Transverse colon (tissue), 4 donors: ENCODE measurements around the gene S100G. TPM values are rescaled to one million over a fixed set of nuclear protein-coding genes. Genes with fewer than 3 reads are reported as not detected.
A peak's percentile ranks its signal among the peaks of the same experiment; 100 is the strongest.

Source experiments
- DNase-seq: peaks from one replicate; pipeline ENCODE4 v3.0.0-alpha.2; 2019
- H3K27ac ChIP-seq, 4 donors: fragments of 200-600 bp; sonication (generic); 2 replicates each; pipeline ENCODE4 v1.5.1; 2016 to 2018; ENCODE audit warnings: inconsistent platforms in 4 of 4
- H3K27me3 ChIP-seq: fragments of 200-600 bp; sonication (generic); 2 replicates; pipeline ENCODE4 v1.5.1; 2017; ENCODE audit warnings: inconsistent platforms
- H3K36me3 ChIP-seq, 4 donors: fragments of 200-600 bp; sonication (generic); 2 replicates each; pipeline ENCODE4 v1.5.1; 2017 to 2019; ENCODE audit warnings: inconsistent platforms in 4 of 4
- H3K4me1 ChIP-seq, 4 donors: fragments of 200-600 bp; sonication (generic); 2 replicates each; pipeline ENCODE4 v1.5.1; 2017 to 2020; ENCODE audit warnings: inconsistent platforms in 4 of 4
- H3K4me3 ChIP-seq, 4 donors: fragments of 200-600 bp; sonication (generic); 1 replicate in 1 of 4; 2 replicates in 3 of 4; pipeline versions ENCODE4 v1.5.1 to v1.6.1; 2017 to 2019; ENCODE audit warnings: inconsistent platforms in 4 of 4
- H3K9me3 ChIP-seq, 2 donors: fragments of 200-600 bp; sonication (generic); 2 replicates each; pipeline ENCODE4 v1.5.1; 2017 to 2019; ENCODE audit warnings: inconsistent platforms in 2 of 2
- POLR2A ChIP-seq: fragments of 450-650 bp; IDR thresholded peaks from one replicate; pipeline ENCODE4 v1.6.1; 2016; ENCODE audit warnings: antibody characterized with exemption, mild to moderate bottlenecking, moderate library complexity
- WGBS, 2 donors: methylation state at CpG; one replicate each; pipeline ENCODE4 v1.1.5; 2018; ENCODE audit warnings: low coverage in 1 of 2; 5-methylcytosine and 5-hydroxymethylcytosine counted together
- in situ Hi-C, 4 donors: fragments of 200-750 bp; cut with MboI; loops; one replicate each; pipeline versions ENCODE4 v1.15.0 to v1.15.1; 2017; ENCODE audit warnings: low sequenced_read_pairs in 3 of 4, low pct_ligation_motif_present in 1 of 4, low pct_unique_long_range_greater_than_20kb in 1 of 4
- intact Hi-C: fragments of 100-400 bp; cut with DNase I; formaldehyde crosslinking; loops from one replicate; pipeline ENCODE4 v1.15.1; 2023; ENCODE audit warnings: low total_unique reads
- small RNA-seq, 4 donors: library from RNA; depleted of rRNA; stranded (forward); fragments of <200 nt; gene quantifications; one replicate each; pipeline ENCODE3, GENCODE V24; 2016
- total RNA-seq, 4 donors: library from RNA; depleted of rRNA; stranded (reverse); fragments of >200 nt; gene quantifications; one replicate each; pipeline ENCODE4 v1.1.0, GENCODE V29; 2016

The S100G gene
- total RNA-seq, 4 donors from 2014 or later = not detected

DNA sequence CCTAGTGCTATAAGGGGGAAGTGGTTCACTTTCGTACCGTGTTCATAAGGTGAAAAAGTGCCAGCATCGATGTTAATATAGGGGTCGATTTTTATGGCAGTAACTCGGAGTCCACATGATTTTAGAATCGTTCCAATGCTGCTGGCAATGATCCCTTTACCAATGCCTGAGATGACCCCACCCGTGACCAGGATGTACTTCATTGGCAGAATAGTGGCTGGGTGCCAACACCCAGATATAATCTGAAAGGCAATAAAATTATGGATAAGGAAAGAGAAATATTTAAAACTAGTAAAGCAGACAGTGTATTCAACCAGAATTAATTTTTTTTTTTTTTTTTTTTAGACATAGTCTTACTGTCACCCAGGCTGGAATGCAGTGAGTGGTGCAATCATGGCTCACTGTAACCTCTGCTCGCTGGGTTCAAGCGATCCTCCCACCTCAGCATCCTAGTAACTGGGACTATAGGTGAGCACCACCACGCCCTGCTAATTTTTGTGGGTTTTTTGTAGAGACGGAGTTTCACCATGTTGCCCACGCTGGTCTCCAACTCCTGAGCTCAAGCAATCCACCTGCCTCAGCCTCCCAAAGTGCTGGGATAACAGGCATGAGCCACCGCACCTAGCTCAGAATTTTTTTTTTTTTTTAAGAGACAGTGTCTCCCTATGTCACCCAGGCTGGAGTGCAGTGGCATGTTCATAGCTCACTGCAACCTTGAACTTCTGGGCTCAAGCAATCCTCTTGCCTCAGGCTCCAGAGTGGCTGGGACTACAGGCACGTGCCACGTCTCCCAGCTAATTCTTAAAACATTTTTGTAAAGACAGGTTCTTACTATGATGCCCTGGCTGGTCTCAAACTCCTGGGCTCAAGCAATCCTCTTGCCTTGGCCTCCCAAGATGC lies 53.0 kb downstream of the S100G start:
- H3K27me3 ChIP-seq = no peaks in the 10 kb centered on the region
- H3K36me3 ChIP-seq = no peaks in the 10 kb centered on the region
- no peak overlapping the region for H3K4me3 ChIP-seq
- DNase-seq = peak; percentile 26
- no peaks in the 10 kb centered on the region for H3K4me1 ChIP-seq
- no peaks in the 10 kb centered on the region for H3K9me3 ChIP-seq
- H3K27ac ChIP-seq = no peak overlapping the region
- intact Hi-C loops (no loop called here), in situ Hi-C loops (no loop called here)
- TF ChIP-seq POLR2A = no peak
- 78% methylated on average over 15 of the region's 15 CpGs; no CpG with 5 or more reads in 1 of the 2 donors for WGBS, 2 donors

Small RNA genes within 50 kb of the gene (small RNA-seq; reads per million reads assigned to genes)
- 0 reads per million in 4 donors for gene MIR548AM

Other genes with a start within 250 kb of the S100G start
- 10 to 100 TPM in 3 of 4 donors, 1 to 10 TPM in 1; 5.2 to 24.5 (median 15.1) TPM for gene CTPS2, start 62.5 kb downstream of the S100G start, total RNA-seq
- 10 to 100 TPM; 25.3 to 34.1 (median 31.9) TPM for gene SYAP1, start 69.5 kb downstream of the S100G start, total RNA-seq
- gene TXLNG, start 136.3 kb downstream of the S100G start, total RNA-seq = 10 to 100 TPM in 2 of 4 donors, 1 to 10 TPM in 2; 3.4 to 24.7 (median 12.4) TPM
- 10 to 100 TPM; 32.2 to 67.4 (median 55.2) TPM for gene RBBP7, start 220.2 kb downstream of the S100G start, total RNA-seq